Stimulated activated CD4-positive, alpha-beta T cell treated with anti-CD3 and anti-CD28 coated beads, Interleukin-4, amount 100 ng/mL, for 1 hour (primary cell): Measurements from ENCODE around the gene HEPHL1.
"Not testable (repeated sequence)": the region's sequence is repeated elsewhere in the genome, so short reads cannot be mapped to it uniquely, and the experiment has no call there.

Experiments used
- DNase-seq: peaks from one replicate; pipeline ENCODE4 v3.0.0-alpha.2; 2020

The HEPHL1 gene

GRCh38 chr11:94153320-94153719, 132.2 kb downstream of the HEPHL1 start:
- no peak for DNase-seq

DNA sequence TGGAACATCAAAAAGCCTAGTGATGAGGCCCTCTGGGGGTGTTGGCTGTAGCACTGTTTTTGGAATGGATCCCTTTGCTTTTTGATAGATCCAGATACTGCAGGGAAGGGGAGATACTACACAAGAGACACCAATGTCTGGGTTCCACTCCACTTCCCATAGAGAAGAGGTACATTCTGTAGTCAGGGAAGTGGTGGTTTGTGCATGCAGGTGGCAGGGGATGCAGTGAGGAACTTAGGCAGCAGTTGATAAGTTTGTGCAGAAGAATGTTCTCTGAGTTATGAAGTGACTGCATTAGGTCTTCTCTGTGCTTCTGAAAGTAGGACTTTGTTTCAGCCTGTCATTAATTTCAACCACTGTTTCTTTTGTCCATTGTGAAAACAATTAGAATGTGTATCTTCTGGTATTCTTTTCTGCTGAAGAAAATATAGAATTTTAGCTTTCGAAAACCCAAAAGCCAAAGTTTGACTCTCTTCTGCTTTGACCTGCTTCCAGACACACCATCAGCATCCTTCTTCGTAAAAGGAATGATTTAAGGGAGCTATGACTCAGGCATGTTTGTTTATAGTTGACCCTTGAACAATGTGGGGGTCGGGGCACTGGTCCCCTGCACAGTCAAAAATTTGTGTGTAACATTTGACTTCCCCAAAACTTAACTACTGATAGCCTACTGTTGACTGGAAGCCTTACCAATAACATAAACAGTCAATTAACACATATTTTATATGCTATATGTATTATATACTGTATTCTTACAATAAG, 133.1 kb downstream of the HEPHL1 start:
- DNase-seq = no peak

- not testable (repeated sequence) for DNase-seq
Measured at GRCh38 chr11:94157339-94157738, 136.2 kb downstream of the HEPHL1 start.
